Activated T-cell treated with anti-CD3 and anti-CD28 coated beads, Interleukin-2, amount 50 U/mL, for 72 hours (primary cell): ENCODE measurements around the gene AVPR2. TPM values are rescaled to one million over a fixed set of nuclear protein-coding genes. Genes with fewer than 3 reads are reported as not detected.
A peak's percentile ranks its signal among the peaks of the same experiment; 100 is the strongest.

Experiments used
- ATAC-seq, 2 donors: fragments of 150-1000 bp; cut with Tn5 transposase; replicated peaks in 1 of 2; 2 replicates each; pipeline ENCODE4 v1.10.0; 2021; ENCODE audit warnings: moderate library complexity in 2 of 2, mild to moderate bottlenecking in 1 of 2
- DNase-seq, 2 donors: peaks; one replicate each; pipeline ENCODE4 v3.0.0; 2021 to 2022; ENCODE audit warnings: mixed read lengths in 1 of 2
- H3K27ac Mint-ChIP-seq: one replicate; pipeline ENCODE4 v1.8.0; 2022; ENCODE audit warnings: mild to moderate bottlenecking, moderate library complexity, mixed read lengths
- H3K27me3 Mint-ChIP-seq: one replicate; pipeline ENCODE4 v1.8.0; 2022; ENCODE audit warnings: low read depth, mixed read lengths
- H3K36me3 Mint-ChIP-seq, 2 donors: one replicate each; pipeline ENCODE4 v1.8.0; 2022; ENCODE audit warnings: mixed read lengths in 2 of 2, mild to moderate bottlenecking in 1 of 2; ENCODE audit not compliant: insufficient read depth in 2 of 2
- H3K4me1 Mint-ChIP-seq: one replicate; pipeline ENCODE4 v1.8.0; 2022; ENCODE audit warnings: low read depth, mixed read lengths
- H3K4me3 Mint-ChIP-seq, 2 donors: one replicate each; pipeline ENCODE4 v1.8.0; 2022; ENCODE audit warnings: mild to moderate bottlenecking in 2 of 2, mixed read lengths in 2 of 2, moderate library complexity in 2 of 2
- H3K9me3 Mint-ChIP-seq, 2 donors: one replicate each; pipeline ENCODE4 v1.8.0; 2022; ENCODE audit warnings: mixed read lengths in 2 of 2
- total RNA-seq, 2 donors: library from RNA; stranded (reverse); gene quantifications; one replicate each; pipeline ENCODE4 v1.2.3, GENCODE V29; 2022

Gene AVPR2
- total RNA-seq, 2 donors from 2014 or later: not detected

- H3K36me3 Mint-ChIP-seq: peaks cover 0 to 2% of the 10 kb centered on the region in 2 donors
- no peak for DNase-seq
- peaks cover 37% of the 10 kb centered on the region for H3K4me1 Mint-ChIP-seq
- no peak overlapping the region for H3K4me3 Mint-ChIP-seq
- no peak for ATAC-seq
- H3K9me3 Mint-ChIP-seq: no peaks in the 10 kb centered on the region
- H3K27ac Mint-ChIP-seq: no peak overlapping the region
- H3K27me3 Mint-ChIP-seq: peaks cover 13% of the 10 kb centered on the region
Observed at GRCh38 chrX:153938226-153938786, 33.8 kb downstream of the AVPR2 start.

- H3K4me3 Mint-ChIP-seq: no peak overlapping the region
- ATAC-seq: no peak
Observed at GRCh38 chrX:153939573-153939972, 35.1 kb downstream of the AVPR2 start.

GRCh38 chrX:153941336-153942252, 37.1 kb downstream of the AVPR2 start:
- peaks cover 9% of the 10 kb centered on the region for H3K27me3 Mint-ChIP-seq
- no peak for ATAC-seq
- peak overlapping the region; percentile 4 for H3K27ac Mint-ChIP-seq
- DNase-seq: no peak
- peaks cover 0 to 2% of the 10 kb centered on the region in 2 donors for H3K36me3 Mint-ChIP-seq
- peak overlapping the region; percentile 39 to 71 for H3K4me3 Mint-ChIP-seq
- no peaks in the 10 kb centered on the region for H3K9me3 Mint-ChIP-seq
- H3K4me1 Mint-ChIP-seq: peaks cover 32% of the 10 kb centered on the region

More at GRCh38 chrX:153939573-153939972, 35.1 kb downstream of the AVPR2 start:
- no peak for DNase-seq
- Mint-ChIP-seq H3K27me3 (peaks cover 13% of the 10 kb centered on the region), H3K36me3 (peaks cover 0 to 2% of the 10 kb centered on the region in 2 donors), H3K9me3 (no peaks in the 10 kb centered on the region), H3K27ac (no peak overlapping the region), H3K4me1 (peaks cover 34% of the 10 kb centered on the region)

DNA sequence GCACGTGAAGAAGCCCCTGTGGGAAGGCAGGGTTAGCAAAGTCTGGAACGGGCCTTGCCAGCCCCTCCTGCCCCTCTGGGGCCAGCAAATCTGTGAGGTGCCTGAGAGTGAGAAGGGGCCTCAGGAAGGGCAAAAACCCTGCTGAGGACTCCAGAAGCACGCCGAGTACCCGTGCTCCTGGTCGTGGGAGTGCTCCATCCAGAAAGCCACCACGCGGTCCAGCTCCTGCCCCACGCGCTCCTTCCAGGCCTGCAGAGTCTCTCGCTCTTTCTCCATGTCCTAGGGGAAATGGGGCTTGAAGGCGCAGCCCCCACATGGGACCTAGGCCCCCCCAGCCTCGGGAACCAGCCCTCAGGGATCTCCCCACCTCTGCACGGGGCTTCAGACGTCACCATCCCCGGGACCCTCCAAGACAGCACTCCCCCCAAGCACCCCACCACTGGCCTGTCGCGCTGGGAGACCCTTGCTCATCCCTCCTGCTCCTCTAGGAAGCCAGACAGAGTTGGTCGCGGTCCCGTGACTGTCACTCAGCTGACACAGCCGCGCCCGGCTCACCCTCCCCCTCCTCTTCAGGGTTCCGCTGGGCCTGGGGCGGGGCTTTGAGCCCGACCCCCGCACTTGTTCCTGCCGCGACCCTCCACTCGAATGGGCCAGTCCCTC, 39.8 kb downstream of the AVPR2 start, which contains the start of gene RENBP:
Gene RENBP (minus strand): TSS at position 504 of the 660 bp plus-strand sequence. CDS start 33 bp downstream, at position 471.
- Mint-ChIP-seq H3K9me3 (no peaks in the 10 kb centered on the region), H3K4me3 (peak within 1 kb of the TSS; percentile 91 to 92)

GRCh38 chrX:153944800-153945150, 40.3 kb downstream of the AVPR2 start:
- Mint-ChIP-seq H3K27me3 (no peaks in the 10 kb centered on the region), H3K4me3 (peak overlapping the region; percentile 91 to 92), H3K4me1 (peaks cover 42% of the 10 kb centered on the region), H3K36me3 (no peaks in the 10 kb centered on the region), H3K9me3 (no peaks in the 10 kb centered on the region), H3K27ac (no peak overlapping the region)
- ATAC-seq: peak; percentile 15 to 22
- no peak for DNase-seq

More for the DNA sequence above, 39.8 kb downstream of the AVPR2 start, which contains the start of gene RENBP:
- DNase-seq: peak; percentile 45 to 54
- Mint-ChIP-seq H3K27ac (peak within 1 kb of the TSS; percentile 70), H3K27me3 (no peaks in the 10 kb centered on the region), H3K36me3 (no peaks in the 10 kb centered on the region), H3K4me1 (peaks cover 41% of the 10 kb centered on the region)
- peak; percentile 36 to 52 for ATAC-seq

GRCh38 chrX:153945956-153946943, 41.8 kb downstream of the AVPR2 start:
- H3K4me3 Mint-ChIP-seq: peak overlapping the region in 1 of 2 donors; percentile 8
- H3K9me3 Mint-ChIP-seq: no peaks in the 10 kb centered on the region
- H3K27me3 Mint-ChIP-seq: no peaks in the 10 kb centered on the region
- DNase-seq (no peak), ATAC-seq (no peak)
- peaks cover 32% of the 10 kb centered on the region for H3K4me1 Mint-ChIP-seq
- H3K36me3 Mint-ChIP-seq: no peaks in the 10 kb centered on the region
- H3K27ac Mint-ChIP-seq: no peak overlapping the region

DNA sequence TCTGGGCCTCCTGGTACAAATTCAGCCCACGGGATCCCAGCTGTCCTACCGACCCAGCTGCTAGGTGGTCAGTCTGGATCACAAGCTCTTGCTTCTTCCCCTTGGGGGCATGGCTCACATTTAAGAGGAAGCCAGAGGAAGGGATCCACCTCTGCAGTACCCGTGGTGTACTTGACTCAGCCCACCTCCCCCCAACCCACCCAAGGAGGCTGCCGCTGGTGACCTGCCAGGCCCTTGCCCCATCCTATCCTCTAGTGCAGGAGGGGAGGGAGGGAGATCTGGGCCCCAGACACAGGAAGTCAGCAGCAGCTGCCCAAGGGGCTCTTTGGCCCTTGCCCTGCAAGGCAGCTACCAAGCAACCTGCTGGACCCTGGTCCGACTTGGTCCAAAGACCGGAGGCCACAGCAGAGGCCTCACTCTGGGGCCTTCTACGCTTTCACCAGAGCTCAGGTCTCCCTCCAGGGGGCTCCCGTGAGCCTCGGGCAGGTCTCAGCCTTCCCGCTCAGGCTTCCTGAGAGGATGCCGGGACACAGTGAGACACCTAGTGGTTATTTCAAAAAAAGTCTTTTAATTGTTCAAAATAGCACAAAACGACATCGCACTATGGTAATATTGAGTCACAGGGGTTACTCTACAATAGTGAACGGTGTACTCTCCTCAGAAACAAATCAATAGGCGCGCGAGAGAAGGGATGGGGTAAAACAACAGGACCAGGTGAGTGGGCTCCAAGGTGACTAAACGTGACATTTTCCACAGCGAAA, 42.7 kb downstream of the AVPR2 start:
- peak; percentile 82 to 88 for DNase-seq
- H3K4me3 Mint-ChIP-seq: peak overlapping the region; percentile 27 to 40
- ATAC-seq: peak; percentile 78 to 84
- no peaks in the 10 kb centered on the region for H3K27me3 Mint-ChIP-seq
- H3K36me3 Mint-ChIP-seq: peaks cover 0 to 2% of the 10 kb centered on the region in 2 donors
- H3K27ac Mint-ChIP-seq: peak overlapping the region; percentile 92
- H3K9me3 Mint-ChIP-seq: no peaks in the 10 kb centered on the region
- H3K4me1 Mint-ChIP-seq: peaks cover 29% of the 10 kb centered on the region

- Mint-ChIP-seq H3K27me3 (no peaks in the 10 kb centered on the region), H3K9me3 (no peaks in the 10 kb centered on the region), H3K27ac (peak overlapping the region; percentile 69), H3K4me1 (peaks cover 29% of the 10 kb centered on the region), H3K36me3 (peaks cover 0 to 6% of the 10 kb centered on the region in 2 donors), H3K4me3 (peak overlapping the region in 1 of 2 donors; percentile 47)
- DNase-seq (no peak), ATAC-seq (no peak)
Observed at GRCh38 chrX:153948002-153948466, 43.6 kb downstream of the AVPR2 start.

GRCh38 chrX:153948847-153949805, 44.7 kb downstream of the AVPR2 start:
- ATAC-seq (no peak), DNase-seq (no peak)
- H3K4me1 Mint-ChIP-seq: peaks cover 29% of the 10 kb centered on the region
- H3K27ac Mint-ChIP-seq: no peak overlapping the region
- H3K27me3 Mint-ChIP-seq: no peaks in the 10 kb centered on the region
- peaks cover 2 to 10% of the 10 kb centered on the region in 2 donors for H3K36me3 Mint-ChIP-seq
- H3K9me3 Mint-ChIP-seq: no peaks in the 10 kb centered on the region
- H3K4me3 Mint-ChIP-seq: peak overlapping the region in 1 of 2 donors; percentile 65

GRCh38 chrX:153950127-153950526, 45.7 kb downstream of the AVPR2 start:
- DNase-seq (no peak), ATAC-seq (no peak)
- Mint-ChIP-seq H3K9me3 (no peaks in the 10 kb centered on the region), H3K36me3 (peaks cover 2 to 11% of the 10 kb centered on the region in 2 donors), H3K4me3 (no peak overlapping the region), H3K27ac (no peak overlapping the region), H3K4me1 (peaks cover 24% of the 10 kb centered on the region), H3K27me3 (no peaks in the 10 kb centered on the region)
